ENCODE measurements around the gene CD209. TPM values are rescaled to one million over a fixed set of nuclear protein-coding genes. Genes with fewer than 3 reads are reported as not detected.

CD209 gene
- polyA plus RNA-seq, 1 donor from 2014 or later: not detected

DNA sequence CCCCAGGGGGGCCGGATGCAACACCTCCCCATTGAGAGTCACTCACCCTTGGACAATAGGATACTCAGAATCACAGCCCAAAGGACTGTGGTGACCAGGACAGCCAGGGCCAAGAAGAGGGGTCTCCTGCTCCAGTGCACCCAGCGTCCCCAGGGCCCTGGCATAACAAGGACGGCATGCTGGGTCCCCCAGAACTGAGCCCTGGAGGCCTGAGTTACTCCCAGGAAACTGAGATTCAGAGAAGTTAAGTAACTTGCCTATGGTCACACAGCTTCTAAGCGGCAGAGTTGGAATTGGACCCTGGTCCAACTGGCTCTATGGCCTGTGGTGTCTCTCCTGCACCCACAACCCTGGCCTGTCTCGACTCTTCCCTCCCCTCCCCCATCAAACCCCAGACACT is 15.7 kb downstream of the CD209 start:
- Histone ChIP-seq H3K9me3 (ENCODE audit: low read length) (no peaks in the 10 kb centered on the region), H3K27ac (ENCODE audit: low read length) (no peak overlapping the region), H4K20me1 (ENCODE audit: insufficient read depth) (no peaks in the 10 kb centered on the region), H3K79me2 (replicated peaks; ENCODE audit: insufficient read depth, low read length) (no peaks in the 10 kb centered on the region), H3K4me2 (ENCODE audit: low read length) (no peak overlapping the region), H3K9me2 (ENCODE audit: insufficient read depth, low read length) (no peaks in the 10 kb centered on the region), H3K36me3 (ENCODE audit: insufficient read depth, low read length) (no peaks in the 10 kb centered on the region), H2AFZ (ENCODE audit: low read depth, low read length) (no peak overlapping the region), H3K27me3 (ENCODE audit: insufficient read depth, low read depth, low read length) (peaks cover 69% of the 10 kb centered on the region), H3F3A (ENCODE audit: insufficient read depth, low read length, poor library complexity, severe bottlenecking) (no peaks in the 10 kb centered on the region), H3K4me3 (ENCODE audit: low read length) (no peak overlapping the region), H3K9ac (ENCODE audit: low read length) (no peak overlapping the region)
- TF ChIP-seq, protein P1, sequence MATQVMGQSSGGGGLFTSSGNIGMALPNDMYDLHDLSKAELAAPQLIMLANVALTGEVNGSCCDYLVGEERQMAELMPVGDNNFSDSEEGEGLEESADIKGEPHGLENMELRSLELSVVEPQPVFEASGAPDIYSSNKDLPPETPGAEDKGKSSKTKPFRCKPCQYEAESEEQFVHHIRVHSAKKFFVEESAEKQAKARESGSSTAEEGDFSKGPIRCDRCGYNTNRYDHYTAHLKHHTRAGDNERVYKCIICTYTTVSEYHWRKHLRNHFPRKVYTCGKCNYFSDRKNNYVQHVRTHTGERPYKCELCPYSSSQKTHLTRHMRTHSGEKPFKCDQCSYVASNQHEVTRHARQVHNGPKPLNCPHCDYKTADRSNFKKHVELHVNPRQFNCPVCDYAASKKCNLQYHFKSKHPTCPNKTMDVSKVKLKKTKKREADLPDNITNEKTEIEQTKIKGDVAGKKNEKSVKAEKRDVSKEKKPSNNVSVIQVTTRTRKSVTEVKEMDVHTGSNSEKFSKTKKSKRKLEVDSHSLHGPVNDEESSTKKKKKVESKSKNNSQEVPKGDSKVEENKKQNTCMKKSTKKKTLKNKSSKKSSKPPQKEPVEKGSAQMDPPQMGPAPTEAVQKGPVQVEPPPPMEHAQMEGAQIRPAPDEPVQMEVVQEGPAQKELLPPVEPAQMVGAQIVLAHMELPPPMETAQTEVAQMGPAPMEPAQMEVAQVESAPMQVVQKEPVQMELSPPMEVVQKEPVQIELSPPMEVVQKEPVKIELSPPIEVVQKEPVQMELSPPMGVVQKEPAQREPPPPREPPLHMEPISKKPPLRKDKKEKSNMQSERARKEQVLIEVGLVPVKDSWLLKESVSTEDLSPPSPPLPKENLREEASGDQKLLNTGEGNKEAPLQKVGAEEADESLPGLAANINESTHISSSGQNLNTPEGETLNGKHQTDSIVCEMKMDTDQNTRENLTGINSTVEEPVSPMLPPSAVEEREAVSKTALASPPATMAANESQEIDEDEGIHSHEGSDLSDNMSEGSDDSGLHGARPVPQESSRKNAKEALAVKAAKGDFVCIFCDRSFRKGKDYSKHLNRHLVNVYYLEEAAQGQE (IDR thresholded peaks at IDR 0.05; ENCODE audit: borderline replicate concordance): no peak
- TF ChIP-seq EZH2 (IDR thresholded peaks at IDR 0.05; ENCODE audit: borderline replicate concordance, insufficient read depth, low read length, poor library complexity, severe bottlenecking) (no peak), SMC3 (conservative IDR thresholded peaks at IDR 0.05; ENCODE audit: poor library complexity) (no peak), RAD21 (conservative IDR thresholded peaks at IDR 0.05) (no peak)
- TF ChIP-seq, protein P2, sequence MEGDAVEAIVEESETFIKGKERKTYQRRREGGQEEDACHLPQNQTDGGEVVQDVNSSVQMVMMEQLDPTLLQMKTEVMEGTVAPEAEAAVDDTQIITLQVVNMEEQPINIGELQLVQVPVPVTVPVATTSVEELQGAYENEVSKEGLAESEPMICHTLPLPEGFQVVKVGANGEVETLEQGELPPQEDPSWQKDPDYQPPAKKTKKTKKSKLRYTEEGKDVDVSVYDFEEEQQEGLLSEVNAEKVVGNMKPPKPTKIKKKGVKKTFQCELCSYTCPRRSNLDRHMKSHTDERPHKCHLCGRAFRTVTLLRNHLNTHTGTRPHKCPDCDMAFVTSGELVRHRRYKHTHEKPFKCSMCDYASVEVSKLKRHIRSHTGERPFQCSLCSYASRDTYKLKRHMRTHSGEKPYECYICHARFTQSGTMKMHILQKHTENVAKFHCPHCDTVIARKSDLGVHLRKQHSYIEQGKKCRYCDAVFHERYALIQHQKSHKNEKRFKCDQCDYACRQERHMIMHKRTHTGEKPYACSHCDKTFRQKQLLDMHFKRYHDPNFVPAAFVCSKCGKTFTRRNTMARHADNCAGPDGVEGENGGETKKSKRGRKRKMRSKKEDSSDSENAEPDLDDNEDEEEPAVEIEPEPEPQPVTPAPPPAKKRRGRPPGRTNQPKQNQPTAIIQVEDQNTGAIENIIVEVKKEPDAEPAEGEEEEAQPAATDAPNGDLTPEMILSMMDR (IDR thresholded peaks at IDR 0.05; ENCODE audit: poor library complexity, severe bottlenecking): no peak

DNA sequence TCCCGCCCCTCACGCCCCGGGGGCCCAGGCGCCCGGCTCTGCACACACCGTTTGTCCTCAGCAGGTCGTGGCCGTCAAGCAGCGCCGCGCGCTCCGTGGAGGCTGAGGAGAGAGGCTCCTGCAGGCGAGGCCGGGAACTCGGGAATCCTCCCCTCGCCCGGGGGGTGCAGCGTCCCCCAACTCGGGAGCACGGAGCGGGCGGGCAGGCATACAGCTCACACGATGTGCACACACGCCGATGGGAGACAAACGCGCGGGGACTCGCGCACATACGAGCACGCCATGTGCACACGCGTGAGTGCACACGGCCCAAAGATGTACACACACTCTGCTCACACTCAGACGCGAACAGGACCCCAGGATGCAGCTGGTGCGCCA is 16.1 kb downstream of the CD209 start:
- peaks cover 69% of the 10 kb centered on the region for H3K27me3 ChIP-seq (ENCODE audit: insufficient read depth, low read depth, low read length)
- H4K20me1 ChIP-seq (ENCODE audit: insufficient read depth): no peaks in the 10 kb centered on the region
- H3K79me2 ChIP-seq (replicated peaks; ENCODE audit: insufficient read depth, low read length): no peaks in the 10 kb centered on the region
- no peak overlapping the region for H3K9ac ChIP-seq (ENCODE audit: low read length)
- TF ChIP-seq EP300 (conservative IDR thresholded peaks at IDR 0.05; ENCODE audit: poor library complexity, severe bottlenecking) (no peak), SMC3 (conservative IDR thresholded peaks at IDR 0.05; ENCODE audit: poor library complexity) (no peak), RAD21 (conservative IDR thresholded peaks at IDR 0.05) (no peak), TAF1 (IDR thresholded peaks at IDR 0.05; ENCODE audit: low read depth) (no peak), EZH2 (IDR thresholded peaks at IDR 0.05; ENCODE audit: borderline replicate concordance, insufficient read depth, low read length, poor library complexity, severe bottlenecking) (no peak), MXI1 (conservative IDR thresholded peaks at IDR 0.05; ENCODE audit: poor library complexity, severe bottlenecking) (no peak), POLR2AphosphoS5 (IDR thresholded peaks at IDR 0.05) (no peak)
- TF ChIP-seq, protein P1 (IDR thresholded peaks at IDR 0.05; ENCODE audit: borderline replicate concordance): no peak
- TF ChIP-seq, protein P2 (IDR thresholded peaks at IDR 0.05; ENCODE audit: poor library complexity, severe bottlenecking): no peak
- no peak overlapping the region for H3K4me2 ChIP-seq (ENCODE audit: low read length)
- H3K9me2 ChIP-seq (ENCODE audit: insufficient read depth, low read length): no peaks in the 10 kb centered on the region
- H3F3A ChIP-seq (ENCODE audit: insufficient read depth, low read length, poor library complexity, severe bottlenecking): no peaks in the 10 kb centered on the region
- no peak overlapping the region for H3K4me3 ChIP-seq (ENCODE audit: low read length)
- no peaks in the 10 kb centered on the region for H3K9me3 ChIP-seq (ENCODE audit: low read length)
- no peak overlapping the region for H2AFZ ChIP-seq (ENCODE audit: low read depth, low read length)
- H3K27ac ChIP-seq (ENCODE audit: low read length): no peak overlapping the region
- no peaks in the 10 kb centered on the region for H3K36me3 ChIP-seq (ENCODE audit: insufficient read depth, low read length)
